ENCODE results near the gene FAM43B. TPM values are rescaled to one million over a fixed set of nuclear protein-coding genes. Genes with fewer than 3 reads are reported as not detected.
A peak's percentile ranks its signal among the peaks of the same experiment; 100 is the strongest.
"Not testable (repeated sequence)": the region's sequence is repeated elsewhere in the genome, so short reads cannot be mapped to it uniquely, and the experiment has no call there.

FAM43B gene
- total RNA-seq: not detected in 2 replicates

DNA sequence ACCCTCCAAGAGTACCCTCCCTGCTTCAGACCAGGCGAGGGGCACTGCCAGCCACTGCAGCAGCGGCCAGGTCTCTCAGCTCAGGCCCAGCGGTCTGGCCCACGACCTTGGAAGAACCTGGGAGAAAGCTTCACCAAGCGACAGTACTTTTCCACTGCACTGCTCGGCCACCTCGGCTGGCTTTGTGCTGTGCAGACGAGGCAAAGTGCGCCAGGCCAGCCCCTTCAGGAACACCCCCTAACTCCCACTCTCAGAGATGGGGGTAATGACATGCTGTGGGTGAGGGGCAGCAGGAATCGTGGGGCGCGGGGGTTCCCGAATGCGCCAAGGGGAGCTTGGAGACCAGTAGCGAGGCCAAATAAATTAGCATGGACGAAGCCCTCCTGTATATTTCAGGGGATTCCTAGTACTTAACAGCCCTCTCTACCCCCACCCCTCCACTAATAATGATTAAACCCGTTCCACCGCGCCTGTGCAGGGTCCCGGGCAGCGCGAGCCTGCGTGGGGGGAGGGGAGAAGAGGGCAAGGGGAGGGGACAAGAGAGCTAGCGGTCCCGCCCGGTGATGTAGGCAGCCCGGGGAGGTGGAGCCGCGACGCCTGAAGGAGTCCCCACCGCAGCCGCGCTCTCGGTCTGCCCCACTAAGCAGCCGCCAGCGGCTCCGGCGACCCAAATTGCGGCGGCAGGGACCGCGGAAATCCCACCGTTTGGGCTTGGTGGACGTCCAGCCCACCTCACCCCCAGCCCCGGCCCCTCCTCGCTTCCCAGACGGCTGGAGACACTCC is at the start of gene FAM43B:
FAM43B (plus strand) TSS at position 629 of the 783 bp plus-strand sequence. CDS start 401 bp downstream, outside the sequence.
- no peak for DNase-seq

DNA sequence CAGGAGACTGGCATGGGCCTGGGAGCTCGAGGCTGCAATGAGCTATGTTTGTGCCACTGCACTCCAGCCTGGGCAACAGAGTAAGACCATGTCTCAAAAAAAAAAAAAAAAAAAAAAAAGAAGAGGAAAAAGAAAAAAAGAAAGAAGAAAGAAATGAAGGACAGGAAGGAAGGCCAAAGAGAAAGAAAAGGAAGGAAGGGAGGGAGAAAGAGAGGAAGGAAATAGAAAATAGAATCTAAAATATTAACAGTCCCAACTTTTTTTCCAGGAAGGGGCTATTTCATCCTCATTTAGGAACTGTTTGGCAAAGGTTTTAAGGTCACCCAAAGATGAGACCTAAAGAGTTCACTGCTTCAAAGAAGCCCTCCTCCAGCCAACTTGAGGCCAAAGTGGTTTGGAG is 46.9 kb upstream of the FAM43B start:
- DNase-seq: no peak

GRCh38 chr1:20507248-20507563 is 45.2 kb upstream of the FAM43B start:
- DNase-seq: no peak

DNA sequence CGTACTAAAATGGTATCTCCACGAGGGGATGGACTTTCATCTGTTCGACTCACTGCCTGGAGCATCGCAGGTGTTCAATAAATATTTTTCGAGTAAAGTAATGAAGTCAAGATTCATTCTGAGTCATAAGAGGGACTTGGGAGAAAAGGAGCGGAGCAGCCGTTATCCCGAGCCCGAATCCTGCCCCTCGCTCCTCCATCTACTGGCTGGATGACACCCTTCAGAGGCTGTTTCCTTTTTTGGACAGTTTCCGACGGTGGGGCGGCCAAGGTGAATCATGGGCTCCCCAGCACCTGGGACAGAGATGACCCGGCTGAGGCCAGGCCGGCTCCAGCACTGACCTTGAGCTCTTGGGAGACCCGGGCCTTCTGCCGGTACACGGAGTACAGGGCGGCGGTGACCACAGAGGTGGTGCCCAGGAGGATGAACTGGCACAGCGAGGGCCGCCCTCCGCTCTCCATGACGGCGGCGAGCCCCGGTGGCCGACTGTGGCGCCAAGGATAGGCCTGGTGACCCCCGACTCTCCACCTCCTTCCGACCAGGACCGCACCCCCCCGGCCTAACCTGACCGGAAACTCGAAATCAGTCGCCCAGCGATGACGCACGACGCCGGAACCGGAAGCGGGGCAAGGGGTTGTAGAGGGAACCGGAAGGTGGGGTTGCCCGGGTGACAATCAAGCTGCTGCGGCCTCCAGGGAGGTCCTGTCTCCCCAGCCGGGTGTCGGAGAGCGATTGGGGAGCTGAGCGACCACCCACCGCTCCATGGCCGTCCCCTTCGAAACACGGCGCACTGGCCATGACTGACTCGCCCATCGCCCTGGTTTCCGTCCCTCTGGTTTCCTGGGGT is 44.6 kb upstream of the FAM43B start, which contains the start of gene MUL1:
MUL1 (minus strand) TSS at position 588 of the 847 bp plus-strand sequence; CDS start at position 461, 127 bp downstream.
- DNase-seq: peak; percentile 95

- no peak for DNase-seq
Measured at GRCh38 chr1:20508411-20508771, 44.0 kb upstream of the FAM43B start.

DNA sequence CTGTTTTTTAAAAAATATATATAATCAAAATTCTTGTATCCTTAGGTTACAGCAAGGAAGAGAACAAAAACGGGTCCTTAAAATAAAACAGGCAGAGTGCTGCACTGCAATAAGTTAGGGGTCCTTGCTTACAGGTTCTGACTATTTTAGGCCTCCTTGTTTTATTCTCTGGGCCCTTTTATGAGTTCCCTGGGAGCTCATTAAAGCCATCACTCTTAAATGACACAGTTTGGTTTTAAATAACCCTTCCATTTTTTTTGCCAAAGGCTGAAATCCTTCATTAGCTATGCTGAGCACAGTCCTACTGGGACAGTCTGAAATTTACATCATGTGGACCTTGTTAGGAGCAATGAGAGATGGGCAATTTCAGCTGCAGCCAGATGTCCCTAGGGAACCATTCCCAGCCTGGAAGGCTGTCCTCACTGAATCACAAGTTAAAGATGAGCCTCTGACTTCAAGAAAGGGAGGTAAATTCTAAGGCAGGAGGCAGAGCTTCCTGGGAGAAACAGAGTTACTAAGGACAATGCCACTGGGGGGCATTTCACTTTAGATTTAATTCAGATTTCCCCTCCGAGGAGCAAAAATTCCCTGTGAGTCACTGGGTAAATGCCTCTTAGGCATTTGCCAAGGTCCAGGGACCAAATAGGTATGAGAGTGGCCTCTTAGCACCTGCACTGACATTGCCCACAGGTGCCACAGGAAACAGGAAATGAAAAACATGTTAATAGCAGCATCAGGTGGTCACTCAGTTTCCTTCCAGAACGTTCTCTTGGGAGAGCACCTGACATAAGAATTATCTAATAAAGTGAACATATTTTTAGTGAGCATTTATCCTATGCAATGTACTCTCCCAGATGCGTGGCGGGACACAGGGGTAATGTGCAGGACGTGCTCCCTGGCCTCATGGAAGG is 40.6 kb upstream of the FAM43B start:
- DNase-seq: no peak

- DNase-seq: not testable (repeated sequence)
Measured at GRCh38 chr1:20519609-20520262, 32.6 kb upstream of the FAM43B start.

DNA sequence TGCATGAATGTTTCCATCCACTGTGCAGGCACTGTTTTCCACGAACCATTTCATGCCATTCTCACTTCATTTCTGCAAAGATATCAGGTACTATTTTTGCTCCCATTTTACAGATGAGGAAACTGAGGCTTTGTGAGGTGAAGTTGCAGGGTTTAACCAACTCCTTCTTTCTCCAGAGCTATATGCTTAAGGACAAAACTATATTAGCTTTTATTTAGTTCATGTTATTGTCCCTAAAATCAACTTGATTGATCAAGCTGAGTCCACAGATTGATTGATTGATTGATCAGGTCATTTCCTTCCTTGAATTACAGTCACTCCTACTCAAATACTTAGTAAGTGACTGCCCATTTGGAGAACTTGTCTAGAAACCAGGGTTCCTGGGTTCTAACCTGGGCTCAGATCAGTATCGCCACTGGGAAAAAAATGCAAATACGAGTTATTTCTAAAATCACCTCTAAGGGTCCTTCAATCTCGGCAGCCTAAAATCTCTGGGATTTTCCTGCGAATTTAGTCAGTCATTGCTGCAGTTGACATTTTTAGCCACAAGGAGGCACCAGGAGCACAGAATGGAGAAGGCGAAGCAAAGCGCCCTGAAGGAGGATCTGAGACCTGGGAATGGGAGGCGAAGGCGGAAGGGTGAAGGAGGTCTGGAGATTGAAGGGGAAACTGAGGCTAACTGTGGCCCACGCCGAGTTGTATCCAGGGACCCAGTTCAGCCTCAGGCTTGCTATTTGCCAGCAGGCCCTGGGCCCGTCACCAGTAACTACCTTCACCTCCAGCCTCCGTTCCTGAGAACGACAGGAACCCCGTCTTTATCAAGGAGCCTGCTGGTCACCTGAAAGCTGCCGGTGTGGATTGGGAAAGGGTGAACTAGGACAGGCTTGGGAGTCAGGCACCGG is 30.2 kb upstream of the FAM43B start:
- DNase-seq: peak; percentile 87

DNA sequence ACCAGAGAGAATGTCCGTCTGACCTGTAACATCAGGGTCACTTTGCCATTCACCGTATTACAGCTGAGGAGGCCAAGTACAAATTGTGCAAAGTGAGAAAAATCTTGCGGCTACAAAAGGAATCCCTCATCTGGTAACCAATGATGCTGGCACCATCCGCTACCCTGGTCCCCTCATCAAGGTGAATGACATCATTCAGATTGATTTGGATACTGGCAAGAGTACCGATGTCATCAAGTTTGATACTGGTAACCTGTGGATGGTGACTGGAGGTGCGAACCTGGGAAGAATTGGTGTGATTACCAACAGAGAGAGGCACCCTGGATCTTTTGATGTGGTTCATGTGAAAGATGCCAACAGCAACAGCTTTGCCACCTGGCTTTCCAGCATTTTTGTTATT is 26.1 kb upstream of the FAM43B start:
- DNase-seq: no peak

GRCh38 chr1:20528221-20528620 is 24.2 kb upstream of the FAM43B start:
- DNase-seq: no peak

DNA sequence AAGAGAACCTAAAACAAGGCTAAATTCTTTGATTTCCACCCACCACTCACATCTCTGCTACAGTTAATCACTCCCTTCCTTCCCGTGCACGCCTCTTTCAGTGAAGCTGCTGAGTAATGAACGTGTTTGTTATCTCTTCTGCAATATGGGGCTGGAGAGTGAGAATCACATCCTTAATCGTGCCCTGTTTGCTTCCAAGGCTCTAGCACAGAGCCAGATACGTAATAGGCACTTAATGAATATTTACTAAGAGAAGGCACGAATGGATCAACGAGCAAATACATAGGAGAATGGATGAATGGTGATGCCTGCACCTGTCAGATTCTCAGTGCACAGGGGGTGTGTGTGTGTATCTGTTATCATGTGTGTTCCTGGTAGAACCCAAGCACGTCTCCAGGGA is 22.1 kb upstream of the FAM43B start:
- peak; percentile 47 for DNase-seq

DNA sequence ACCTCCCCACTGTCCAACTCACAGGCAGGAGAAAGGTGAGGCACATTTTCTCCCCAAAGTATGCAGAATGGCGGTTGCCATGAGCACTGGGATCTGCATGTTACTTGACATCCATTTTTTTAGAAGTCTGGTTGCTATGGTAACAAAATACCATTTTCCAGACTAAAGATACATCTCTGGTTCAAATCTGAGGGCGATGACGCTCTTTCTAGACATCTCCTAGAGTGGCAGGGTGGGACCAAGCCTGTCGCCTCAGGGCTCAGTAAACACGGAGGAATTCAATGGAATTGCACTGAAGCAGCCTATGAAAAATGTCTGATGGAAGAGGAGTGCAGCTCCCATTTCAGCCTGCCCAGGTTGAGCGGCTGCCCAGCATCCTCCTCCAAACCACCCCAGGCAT is 21.5 kb upstream of the FAM43B start:
- DNase-seq: no peak

DNA sequence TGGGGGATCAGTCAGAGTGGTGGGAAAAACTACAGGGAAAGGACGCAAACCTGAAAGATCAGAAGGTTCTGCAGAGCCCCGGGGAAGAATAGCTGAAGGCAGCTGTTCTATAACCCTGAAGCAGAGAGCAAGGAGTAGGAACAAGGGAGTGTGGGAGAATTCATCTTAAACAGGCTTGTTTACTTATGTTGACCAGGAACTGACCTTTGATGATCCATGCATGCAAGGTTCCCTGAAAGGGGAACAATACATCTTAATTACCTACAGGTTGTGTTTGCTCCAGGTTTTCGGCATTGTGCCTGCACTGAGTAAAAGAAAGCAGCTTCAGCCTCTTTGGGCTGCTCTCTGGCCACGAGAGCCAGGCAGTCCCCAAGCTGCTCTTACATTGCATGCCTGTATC is 18.7 kb upstream of the FAM43B start:
- DNase-seq: no peak

DNA sequence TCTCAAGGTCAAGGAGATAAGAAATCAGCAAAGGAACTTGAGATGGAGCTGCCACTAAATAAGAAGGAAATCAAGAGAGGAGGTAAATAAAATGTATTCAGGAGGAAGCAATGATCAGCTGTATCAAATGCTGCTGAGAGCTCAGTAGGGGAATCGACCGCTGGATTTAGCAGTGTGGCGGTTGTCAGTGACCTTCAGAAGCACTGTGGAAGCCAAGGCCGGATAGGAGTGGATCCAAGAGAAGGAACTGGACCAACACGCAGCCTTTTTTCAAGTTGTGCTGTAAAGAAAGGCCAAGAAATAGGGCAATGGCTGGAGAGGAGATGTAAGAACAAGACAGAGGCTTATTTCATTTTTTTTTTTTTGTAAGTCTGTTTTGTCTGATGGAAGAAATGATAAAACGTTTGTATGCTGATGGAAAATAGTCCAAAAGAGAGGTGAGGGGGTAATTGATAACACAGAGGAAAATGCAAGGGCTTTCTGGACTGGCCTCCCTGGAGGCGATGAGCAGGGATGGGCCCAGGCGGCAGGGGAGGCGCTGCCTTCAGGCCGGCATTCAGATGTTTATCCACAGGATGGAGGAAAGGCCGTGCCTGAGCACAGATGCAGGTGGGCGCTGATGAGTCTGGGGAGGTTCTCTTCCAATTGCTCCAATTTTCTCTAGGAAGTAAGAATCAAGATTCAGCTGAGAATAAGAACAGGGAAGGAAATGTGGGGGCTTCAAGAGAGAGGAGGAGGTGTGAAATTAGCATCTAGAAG is 17.5 kb upstream of the FAM43B start:
- DNase-seq: no peak

DNA sequence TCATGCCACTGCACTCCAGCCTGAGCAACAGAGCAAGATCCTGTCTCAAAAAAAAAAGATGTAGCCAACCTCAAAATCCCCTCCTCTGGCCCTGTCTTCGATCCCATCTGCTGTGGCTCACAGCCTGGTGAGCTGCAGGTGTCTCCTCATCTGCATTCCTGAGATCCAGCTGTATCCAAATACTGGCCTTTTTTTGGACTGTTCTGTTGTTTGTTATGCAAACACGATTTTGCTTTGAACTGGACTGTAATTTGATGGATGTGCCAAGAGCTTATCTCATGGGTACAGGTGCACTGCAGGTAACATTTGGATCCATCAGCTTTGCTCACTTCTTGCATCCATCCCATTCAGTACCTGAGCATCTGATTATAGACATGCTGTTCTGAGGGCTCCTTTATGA is 14.1 kb upstream of the FAM43B start:
- no peak for DNase-seq

- peak; percentile 24 for DNase-seq
Measured at GRCh38 chr1:20538760-20539551, 13.4 kb upstream of the FAM43B start.

- DNase-seq: no peak
Measured at GRCh38 chr1:20540281-20540680, 12.1 kb upstream of the FAM43B start.

DNA sequence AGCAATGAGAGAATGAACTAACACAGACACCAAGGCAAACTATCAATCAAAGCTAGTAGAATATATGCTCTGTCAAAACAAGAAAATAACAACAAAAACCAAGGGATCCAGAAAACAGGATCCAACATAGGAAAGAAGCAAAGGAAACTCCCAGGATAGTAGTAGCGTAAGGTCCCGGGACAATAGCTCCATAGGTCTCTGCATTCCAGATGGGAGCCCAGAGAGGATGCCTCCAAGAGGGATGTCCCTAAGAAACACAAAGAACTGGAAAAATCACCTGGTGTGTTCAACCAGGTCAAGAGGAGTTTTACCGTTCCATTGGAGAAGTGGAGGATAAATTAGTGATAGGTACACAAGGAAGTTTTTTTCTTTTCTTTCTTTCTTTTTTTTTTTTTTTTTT is 5.7 kb upstream of the FAM43B start:
- DNase-seq: no peak

DNA sequence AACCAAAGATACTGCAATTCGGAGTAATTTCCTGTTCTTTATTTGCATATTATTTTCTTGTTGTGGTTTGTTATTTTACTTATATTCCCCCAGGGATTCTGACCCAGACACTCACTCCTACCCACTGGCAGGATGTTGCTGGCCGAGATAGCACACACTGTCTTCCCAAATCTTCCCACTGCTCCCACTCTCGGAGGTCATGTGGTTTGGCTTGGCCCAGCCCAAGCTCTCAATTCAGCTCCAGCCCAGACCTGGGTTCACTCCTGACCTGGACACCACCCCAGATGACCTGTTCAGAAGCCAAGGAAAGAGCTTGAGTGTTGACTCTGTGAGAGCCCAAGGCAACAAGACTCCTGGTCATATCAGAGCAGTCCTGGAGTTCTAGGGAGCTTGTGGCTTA is 1.2 kb upstream of the FAM43B start:
- no peak for DNase-seq

Data from dermis blood vessel endothelial cell (primary cell).